WTC11 (cell line): ENCODE data around the gene SNRNP70. TPM values are rescaled to one million over a fixed set of nuclear protein-coding genes. Genes with fewer than 3 reads are reported as not detected.

ENCODE experiments used
- ATAC-seq: fragments of 200-7000 bp; cut with Tn5 transposase; 2 replicates; pipeline ENCODE4 v1.10.0; 2021; ENCODE audit warnings: mild to moderate bottlenecking, moderate library complexity
- CTCF ChIA-PET: fragments of 300-600 bp; sonication (Branson Sonifier 250); formaldehyde crosslinking; loops from one replicate; lab custom pipeline; 2021; ENCODE audit warnings: antibody characterized with exemption; lab: Charles Lee
- POLR2A ChIA-PET: fragments of 350-600 bp; sonication (Branson Sonifier 250); formaldehyde crosslinking; loops from one replicate; lab custom pipeline; 2021; ENCODE audit warnings: antibody characterized with exemption; lab: Charles Lee
- DNase-seq: peaks from one replicate; pipeline ENCODE4 v3.0.0; 2021; ENCODE audit warnings: low spot score
- H3K27ac Mint-ChIP-seq: 2 replicates; pipeline ENCODE4 v1.8.0; 2021; ENCODE audit warnings: mixed read lengths
- H3K27me3 Mint-ChIP-seq: 2 replicates; pipeline ENCODE4 v1.8.0; 2021; ENCODE audit warnings: low read depth, mild to moderate bottlenecking, moderate library complexity, mixed read lengths
- H3K36me3 Mint-ChIP-seq: 2 replicates; pipeline ENCODE4 v1.8.0; 2021; ENCODE audit warnings: mixed read lengths
- H3K4me1 Mint-ChIP-seq: 2 replicates; pipeline ENCODE4 v1.8.0; 2022; ENCODE audit warnings: mixed read lengths
- H3K4me3 Mint-ChIP-seq: 2 replicates; pipeline ENCODE4 v1.8.0; 2021; ENCODE audit warnings: mild to moderate bottlenecking, moderate library complexity, mixed read lengths
- H3K9me3 Mint-ChIP-seq: 2 replicates; pipeline ENCODE4 v1.8.0; 2021; ENCODE audit warnings: mixed read lengths
- CREB1 ChIP-seq: sonication (generic); formaldehyde crosslinking; IDR thresholded peaks from 2 replicates; pipeline ENCODE4 v1.8.0; 2023; ENCODE audit warnings: mild to moderate bottlenecking, missing genetic modification reagents
- CREM ChIP-seq: sonication (generic); formaldehyde crosslinking; IDR thresholded peaks from 2 replicates; pipeline ENCODE4 v1.8.1; 2022; ENCODE audit warnings: mild to moderate bottlenecking, missing genetic modification reagents, moderate library complexity
- FOXJ3 ChIP-seq: sonication (generic); formaldehyde crosslinking; IDR thresholded peaks from 2 replicates; pipeline ENCODE4 v1.9.0; 2021; ENCODE audit warnings: missing genetic modification reagents, mild to moderate bottlenecking, borderline replicate concordance
- FOXP4 ChIP-seq: sonication (generic); formaldehyde crosslinking; IDR thresholded peaks from 2 replicates; pipeline ENCODE4 v1.8.0; 2022; ENCODE audit warnings: mild to moderate bottlenecking, missing genetic modification reagents
- GRHL2 ChIP-seq: fragments of 250-450 bp; sonication (Bioruptor Pico); IDR thresholded peaks from 2 replicates; pipeline ENCODE4 v1.8.0; 2022; ENCODE audit warnings: mild to moderate bottlenecking, moderate library complexity; ENCODE audit not compliant: insufficient replicate concordance, severe bottlenecking
- HMGA2 ChIP-seq: fragments of 250-450 bp; sonication (Bioruptor Pico); IDR thresholded peaks from 2 replicates; pipeline ENCODE4 v1.4.0; 2021; ENCODE audit warnings: mild to moderate bottlenecking, moderate library complexity
- JUN ChIP-seq: sonication (generic); formaldehyde crosslinking; IDR thresholded peaks from 2 replicates; pipeline ENCODE4 v1.8.0; 2023; ENCODE audit warnings: mild to moderate bottlenecking, missing genetic modification reagents
- MYBL2 ChIP-seq: sonication (generic); formaldehyde crosslinking; IDR thresholded peaks from 2 replicates; pipeline ENCODE4 v1.8.1; 2023; ENCODE audit warnings: mild to moderate bottlenecking, moderate library complexity, missing genetic modification reagents
- NFE2L1 ChIP-seq: sonication (generic); formaldehyde crosslinking; IDR thresholded peaks from 2 replicates; pipeline ENCODE4 v1.8.1; 2023; ENCODE audit warnings: missing genetic modification reagents
- PRDM15 ChIP-seq: sonication (generic); formaldehyde crosslinking; IDR thresholded peaks from 2 replicates; pipeline ENCODE4 v1.8.0; 2022; ENCODE audit warnings: missing genetic modification reagents
- RELA ChIP-seq: sonication (generic); formaldehyde crosslinking; IDR thresholded peaks from 2 replicates; pipeline ENCODE4 v1.8.1; 2022; ENCODE audit warnings: missing genetic modification reagents, mild to moderate bottlenecking, borderline replicate concordance
- SMAD4 ChIP-seq: sonication (generic); formaldehyde crosslinking; IDR thresholded peaks from 2 replicates; pipeline ENCODE4 v1.8.0; 2022; ENCODE audit warnings: mild to moderate bottlenecking, missing genetic modification reagents
- TEAD1 ChIP-seq: sonication (generic); formaldehyde crosslinking; IDR thresholded peaks from 2 replicates; pipeline ENCODE4 v1.8.0; 2022; ENCODE audit warnings: mild to moderate bottlenecking, missing genetic modification reagents
- ZNF121 ChIP-seq: sonication (generic); formaldehyde crosslinking; IDR thresholded peaks from 2 replicates; pipeline ENCODE4 v1.8.0; 2023; ENCODE audit warnings: missing genetic modification reagents
- ZNF317 ChIP-seq: sonication (generic); formaldehyde crosslinking; IDR thresholded peaks from 2 replicates; pipeline ENCODE4 v1.8.1; 2023; ENCODE audit warnings: low read depth, mild to moderate bottlenecking, moderate library complexity, missing genetic modification reagents, borderline replicate concordance
- ZNF396 ChIP-seq: fragments of 250-450 bp; sonication (Bioruptor Pico); IDR thresholded peaks from 2 replicates; pipeline ENCODE4 v1.8.0; 2021; ENCODE audit warnings: mild to moderate bottlenecking, moderate library complexity, borderline replicate concordance
- ZNF416 ChIP-seq: fragments of 250-450 bp; sonication (Bioruptor Pico); IDR thresholded peaks from 2 replicates; pipeline ENCODE4 v1.9.0; 2021; ENCODE audit warnings: mild to moderate bottlenecking, inconsistent platforms
- total RNA-seq: library from RNA; stranded (reverse); gene quantifications from 3 replicates; pipeline ENCODE4 v1.2.3, GENCODE V29; 2021
- TF ChIP-seq, protein P1 (sequence below): sonication (generic); formaldehyde crosslinking; conservative IDR thresholded peaks from 2 replicates; pipeline ENCODE4 v1.8.1; 2023; ENCODE audit warnings: mild to moderate bottlenecking, low read depth, missing genetic modification reagents, moderate library complexity
- TF ChIP-seq, protein P2 (sequence below): sonication (generic); formaldehyde crosslinking; IDR thresholded peaks from 2 replicates; pipeline ENCODE4 v1.8.1; 2023; ENCODE audit warnings: mild to moderate bottlenecking, missing genetic modification reagents, borderline replicate concordance

SNRNP70 gene
- total RNA-seq, 1 experiment from 2014 or later: 266 TPM

DNA sequence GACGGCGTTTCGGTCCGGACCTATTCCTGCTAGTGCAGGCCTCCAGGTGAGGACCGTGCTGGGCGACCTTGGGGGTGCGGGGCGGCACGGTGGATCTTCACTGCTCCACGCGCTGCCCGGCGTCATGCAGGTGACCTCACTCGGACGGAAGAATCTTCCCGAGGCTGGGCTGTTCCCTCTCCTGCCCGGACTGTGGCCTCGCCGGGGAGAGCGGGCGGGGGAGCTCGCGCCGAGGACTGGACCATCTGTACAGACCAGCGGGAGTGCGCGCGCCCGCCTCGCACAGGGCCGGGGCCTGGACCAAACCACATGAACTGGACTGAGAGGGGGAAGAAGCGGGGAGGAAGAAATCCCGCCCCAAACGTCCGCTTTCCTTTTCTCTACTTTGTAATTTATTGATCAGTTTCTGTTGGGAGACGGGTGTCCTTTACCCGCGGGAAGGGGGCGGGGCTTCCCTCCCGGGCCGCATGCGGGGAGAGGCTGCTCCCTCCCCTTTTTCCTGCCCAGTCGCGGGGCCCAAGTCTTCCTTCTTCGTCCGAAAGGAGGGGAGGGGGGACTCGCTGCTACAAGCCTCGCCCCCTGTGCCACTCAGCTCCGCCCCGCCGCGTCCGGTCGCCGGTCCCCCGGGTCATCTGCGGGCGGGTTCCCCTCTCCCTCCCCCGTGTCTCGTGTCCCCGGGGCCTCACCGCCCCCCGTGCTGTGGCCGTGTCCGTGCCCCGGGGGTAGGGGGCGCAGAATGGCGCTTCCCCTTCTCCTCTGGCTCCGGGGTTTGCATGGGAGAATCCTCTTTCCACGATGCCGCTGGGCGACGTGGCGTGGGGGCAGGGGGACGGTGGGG, 65.1 kb downstream of the SNRNP70 start (continued):
- TF ChIP-seq, protein P1, sequence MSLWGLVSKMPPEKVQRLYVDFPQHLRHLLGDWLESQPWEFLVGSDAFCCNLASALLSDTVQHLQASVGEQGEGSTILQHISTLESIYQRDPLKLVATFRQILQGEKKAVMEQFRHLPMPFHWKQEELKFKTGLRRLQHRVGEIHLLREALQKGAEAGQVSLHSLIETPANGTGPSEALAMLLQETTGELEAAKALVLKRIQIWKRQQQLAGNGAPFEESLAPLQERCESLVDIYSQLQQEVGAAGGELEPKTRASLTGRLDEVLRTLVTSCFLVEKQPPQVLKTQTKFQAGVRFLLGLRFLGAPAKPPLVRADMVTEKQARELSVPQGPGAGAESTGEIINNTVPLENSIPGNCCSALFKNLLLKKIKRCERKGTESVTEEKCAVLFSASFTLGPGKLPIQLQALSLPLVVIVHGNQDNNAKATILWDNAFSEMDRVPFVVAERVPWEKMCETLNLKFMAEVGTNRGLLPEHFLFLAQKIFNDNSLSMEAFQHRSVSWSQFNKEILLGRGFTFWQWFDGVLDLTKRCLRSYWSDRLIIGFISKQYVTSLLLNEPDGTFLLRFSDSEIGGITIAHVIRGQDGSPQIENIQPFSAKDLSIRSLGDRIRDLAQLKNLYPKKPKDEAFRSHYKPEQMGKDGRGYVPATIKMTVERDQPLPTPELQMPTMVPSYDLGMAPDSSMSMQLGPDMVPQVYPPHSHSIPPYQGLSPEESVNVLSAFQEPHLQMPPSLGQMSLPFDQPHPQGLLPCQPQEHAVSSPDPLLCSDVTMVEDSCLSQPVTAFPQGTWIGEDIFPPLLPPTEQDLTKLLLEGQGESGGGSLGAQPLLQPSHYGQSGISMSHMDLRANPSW (CRISPR knock-in tag): no peak
- TF ChIP-seq MYBL2 (CRISPR knock-in tag) (no peak), RELA (CRISPR knock-in tag) (no peak), ZNF121 (no peak), SMAD4 (CRISPR knock-in tag) (0 out of 2 replicates have a peak, but pooled peaks have one; percentile 30), FOXP4 (CRISPR knock-in tag) (no peak), ZNF416 (no peak), HMGA2 (CRISPR knock-in tag) (no peak)
- TF ChIP-seq, all 79 proteins: peak for 12

DNA sequence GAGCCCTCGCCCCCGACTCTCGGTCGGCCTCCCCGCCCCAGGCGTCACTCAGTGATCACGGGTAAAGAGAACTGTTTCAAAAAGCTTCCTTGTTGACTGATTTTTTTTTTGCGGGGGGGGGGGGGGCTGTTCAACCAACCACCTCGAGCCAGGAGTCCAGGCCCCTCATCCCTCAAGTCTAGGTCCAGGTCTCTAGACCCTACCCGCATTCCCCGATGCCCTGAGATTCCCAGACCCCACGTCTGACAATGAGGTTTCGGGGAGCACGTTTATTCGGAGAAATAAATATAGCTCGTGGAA, 65.6 kb downstream of the SNRNP70 start:
- DNase-seq (no peak), ATAC-seq (no peak)
- Mint-ChIP-seq H3K27me3 (peaks cover 60% of the 10 kb centered on the region), H3K9me3 (peaks cover 14% of the 10 kb centered on the region), H3K36me3 (peaks cover 9% of the 10 kb centered on the region), H3K27ac (no peak overlapping the region), H3K4me1 (peaks cover 37% of the 10 kb centered on the region), H3K4me3 (peak overlapping the region; percentile 92)
- POLR2A ChIA-PET: interaction anchor here (0.6 to 1.4 kb wide), 6 partner anchors 19 to 345 kb away, joined by 3 to 6 read pairs (median 4); partner anchors contain the start of genes BAX and RPS11
- CTCF ChIA-PET: interaction anchor here (0.5 to 7.9 kb wide), 15 partner anchors 11 to 211 kb away, joined by 3 to 98 read pairs (median 5); partner anchors contain the start of genes GYS1, RUVBL2 and TEAD2
- TF ChIP-seq GRHL2 (CRISPR knock-in tag) (no peak), TEAD1 (CRISPR knock-in tag) (no peak), JUN (CRISPR knock-in tag) (no peak), ZNF396 (no peak), CREB1 (no peak), CREM (CRISPR knock-in tag) (no peak), FOXJ3 (CRISPR knock-in tag) (no peak), ZNF317 (no peak), PRDM15 (CRISPR knock-in tag) (no peak), NFE2L1 (CRISPR knock-in tag) (no peak)
- TF ChIP-seq, protein P2, sequence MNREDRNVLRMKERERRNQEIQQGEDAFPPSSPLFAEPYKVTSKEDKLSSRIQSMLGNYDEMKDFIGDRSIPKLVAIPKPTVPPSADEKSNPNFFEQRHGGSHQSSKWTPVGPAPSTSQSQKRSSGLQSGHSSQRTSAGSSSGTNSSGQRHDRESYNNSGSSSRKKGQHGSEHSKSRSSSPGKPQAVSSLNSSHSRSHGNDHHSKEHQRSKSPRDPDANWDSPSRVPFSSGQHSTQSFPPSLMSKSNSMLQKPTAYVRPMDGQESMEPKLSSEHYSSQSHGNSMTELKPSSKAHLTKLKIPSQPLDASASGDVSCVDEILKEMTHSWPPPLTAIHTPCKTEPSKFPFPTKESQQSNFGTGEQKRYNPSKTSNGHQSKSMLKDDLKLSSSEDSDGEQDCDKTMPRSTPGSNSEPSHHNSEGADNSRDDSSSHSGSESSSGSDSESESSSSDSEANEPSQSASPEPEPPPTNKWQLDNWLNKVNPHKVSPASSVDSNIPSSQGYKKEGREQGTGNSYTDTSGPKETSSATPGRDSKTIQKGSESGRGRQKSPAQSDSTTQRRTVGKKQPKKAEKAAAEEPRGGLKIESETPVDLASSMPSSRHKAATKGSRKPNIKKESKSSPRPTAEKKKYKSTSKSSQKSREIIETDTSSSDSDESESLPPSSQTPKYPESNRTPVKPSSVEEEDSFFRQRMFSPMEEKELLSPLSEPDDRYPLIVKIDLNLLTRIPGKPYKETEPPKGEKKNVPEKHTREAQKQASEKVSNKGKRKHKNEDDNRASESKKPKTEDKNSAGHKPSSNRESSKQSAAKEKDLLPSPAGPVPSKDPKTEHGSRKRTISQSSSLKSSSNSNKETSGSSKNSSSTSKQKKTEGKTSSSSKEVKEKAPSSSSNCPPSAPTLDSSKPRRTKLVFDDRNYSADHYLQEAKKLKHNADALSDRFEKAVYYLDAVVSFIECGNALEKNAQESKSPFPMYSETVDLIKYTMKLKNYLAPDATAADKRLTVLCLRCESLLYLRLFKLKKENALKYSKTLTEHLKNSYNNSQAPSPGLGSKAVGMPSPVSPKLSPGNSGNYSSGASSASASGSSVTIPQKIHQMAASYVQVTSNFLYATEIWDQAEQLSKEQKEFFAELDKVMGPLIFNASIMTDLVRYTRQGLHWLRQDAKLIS (CRISPR knock-in tag): no peak
